Hematopoietic multipotent progenitor cell treated with erythropoietin and hydrocortisone succinate and interleukin-3 and kit ligand, for 4 days (in vitro differentiated cells): ENCODE data around the gene MAP3K7.
"Not testable (repeated sequence)": the region's sequence is repeated elsewhere in the genome, so short reads cannot be mapped to it uniquely, and the experiment has no call there.

Experiments used
- DNase-seq: peaks from one replicate; pipeline ENCODE4 v3.0.0-alpha.2; 2015

The MAP3K7 gene

GRCh38 chr6:90575267-90575666 lies 11.6 kb downstream of the MAP3K7 start:
- DNase-seq: no peak

DNA sequence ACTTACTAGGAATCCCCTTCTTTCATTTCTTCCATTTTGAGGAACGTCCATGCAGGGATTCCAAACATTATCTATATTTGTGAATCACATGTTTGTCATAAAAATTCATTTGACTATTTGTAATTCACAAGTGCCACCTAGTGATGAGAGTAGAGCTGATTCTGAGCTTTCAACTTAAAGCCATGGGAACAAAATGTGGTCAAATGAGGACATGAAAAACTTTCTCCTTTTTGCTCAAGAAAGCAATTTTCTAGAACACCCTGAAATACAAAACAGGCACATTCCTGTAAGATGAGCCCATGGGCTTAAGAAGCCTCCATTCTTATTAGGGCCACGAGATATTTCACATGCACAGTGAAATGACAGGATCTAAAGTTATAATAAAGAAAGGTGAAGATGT lies 12.3 kb downstream of the MAP3K7 start:
- peak; percentile 49 for DNase-seq

- DNase-seq: peak; percentile 34
These were observed 13.2 kb downstream of the MAP3K7 start for GRCh38 chr6:90573624-90574023.

- no peak for DNase-seq
These were observed 14.0 kb downstream of the MAP3K7 start for GRCh38 chr6:90572856-90573255.

DNA sequence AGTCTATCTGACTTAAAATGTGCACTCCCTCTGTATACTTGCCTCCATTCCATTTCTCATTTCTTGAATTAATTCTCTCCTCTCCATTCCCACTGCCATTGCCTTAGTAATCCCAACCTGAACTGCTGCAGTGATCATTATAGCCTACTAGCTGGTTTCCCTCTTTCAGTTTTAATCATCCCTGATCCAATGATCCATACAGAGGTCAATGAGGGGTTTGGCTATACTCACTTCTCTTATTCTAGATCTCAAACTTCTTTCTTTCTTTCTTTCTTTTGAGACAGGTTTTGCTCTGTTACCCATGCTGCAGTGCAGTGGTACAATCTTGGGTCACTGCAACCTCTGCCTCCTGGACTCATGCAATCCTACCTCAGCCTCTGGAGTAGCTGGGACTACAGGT lies 17.6 kb downstream of the MAP3K7 start:
- no peak for DNase-seq

GRCh38 chr6:90567682-90568081 lies 19.2 kb downstream of the MAP3K7 start:
- not testable (repeated sequence) for DNase-seq

DNA sequence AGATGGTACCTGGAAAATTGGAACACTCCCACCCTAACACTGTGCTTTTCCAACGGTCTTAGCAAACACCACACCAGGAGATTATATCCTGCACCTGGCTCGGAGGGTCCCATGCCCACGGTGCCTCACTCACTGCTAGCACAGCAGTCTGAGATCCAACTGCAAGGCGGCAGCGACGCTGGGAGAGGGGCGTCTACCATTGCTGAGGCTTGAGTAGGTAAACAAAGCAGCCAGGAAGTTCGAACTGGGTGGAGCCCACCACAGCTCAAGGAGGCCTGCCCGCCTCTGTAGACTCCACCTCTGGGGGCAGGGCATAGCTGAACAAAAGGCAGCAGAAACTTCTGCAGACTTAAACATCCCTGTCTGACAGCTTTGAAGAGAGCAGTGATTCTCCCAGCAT lies 24.5 kb downstream of the MAP3K7 start:
- DNase-seq: not testable (repeated sequence)

GRCh38 chr6:90559931-90560330 lies 26.9 kb downstream of the MAP3K7 start:
- peak; percentile 28 for DNase-seq

DNA sequence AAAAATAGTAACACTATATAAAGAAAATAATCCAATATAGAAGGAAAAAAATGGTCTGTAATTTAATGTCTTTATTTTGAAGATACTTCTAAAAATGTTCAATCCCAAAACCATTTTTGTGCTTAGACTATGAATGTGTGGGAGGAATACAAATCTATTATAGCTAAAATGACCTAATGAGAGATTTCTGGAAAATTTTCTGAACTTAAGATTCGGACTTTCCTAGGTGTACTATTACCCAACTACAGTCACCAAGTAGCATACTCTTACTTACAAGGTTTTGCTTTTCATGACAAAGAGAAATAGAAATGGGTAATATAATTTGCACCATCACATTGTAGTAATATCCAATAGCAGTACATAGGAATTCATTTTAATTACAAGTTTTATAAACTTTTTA lies 29.9 kb downstream of the MAP3K7 start:
- DNase-seq: no peak

DNA sequence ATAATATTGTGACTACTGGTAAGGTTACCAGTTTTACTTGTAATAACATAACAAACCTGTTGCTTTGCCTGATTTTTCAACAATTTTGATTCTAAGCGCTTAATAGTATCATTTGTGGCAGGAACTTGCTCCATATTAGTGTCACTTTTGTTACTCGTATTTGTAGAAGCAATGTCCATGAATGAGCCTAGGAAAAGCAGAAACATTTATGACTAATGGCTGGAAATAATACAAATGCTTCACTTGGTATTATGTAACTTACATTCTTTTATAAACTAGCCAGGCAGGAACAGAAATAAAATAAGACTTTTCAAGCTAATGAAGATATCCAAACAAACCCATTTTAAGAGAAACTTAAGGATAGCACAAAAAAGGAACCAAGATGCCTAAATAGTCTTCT lies 38.9 kb downstream of the MAP3K7 start:
- DNase-seq: no peak

GRCh38 chr6:90547079-90547478 lies 39.8 kb downstream of the MAP3K7 start:
- no peak for DNase-seq

- no peak for DNase-seq
These were observed 41.4 kb downstream of the MAP3K7 start for GRCh38 chr6:90545448-90545847.

DNA sequence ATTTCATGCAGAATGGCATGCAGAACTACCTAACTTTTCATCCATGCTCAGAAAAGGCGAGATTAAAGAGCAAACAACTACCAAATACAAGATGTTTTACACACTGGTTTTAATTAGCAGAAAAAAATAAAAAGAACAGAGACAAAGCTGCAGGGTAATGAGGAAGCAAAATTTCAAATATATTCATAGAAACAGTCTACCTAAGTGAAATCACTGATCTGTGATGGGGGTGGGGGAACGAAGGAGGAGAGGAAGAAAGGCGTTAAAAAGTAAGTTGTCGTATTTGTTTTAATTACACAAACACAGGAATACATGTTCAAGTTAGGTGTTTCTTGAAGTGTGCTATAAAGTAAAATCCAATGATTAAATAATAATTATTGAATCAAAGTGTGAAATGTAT lies 42.1 kb downstream of the MAP3K7 start:
- DNase-seq: no peak

DNA sequence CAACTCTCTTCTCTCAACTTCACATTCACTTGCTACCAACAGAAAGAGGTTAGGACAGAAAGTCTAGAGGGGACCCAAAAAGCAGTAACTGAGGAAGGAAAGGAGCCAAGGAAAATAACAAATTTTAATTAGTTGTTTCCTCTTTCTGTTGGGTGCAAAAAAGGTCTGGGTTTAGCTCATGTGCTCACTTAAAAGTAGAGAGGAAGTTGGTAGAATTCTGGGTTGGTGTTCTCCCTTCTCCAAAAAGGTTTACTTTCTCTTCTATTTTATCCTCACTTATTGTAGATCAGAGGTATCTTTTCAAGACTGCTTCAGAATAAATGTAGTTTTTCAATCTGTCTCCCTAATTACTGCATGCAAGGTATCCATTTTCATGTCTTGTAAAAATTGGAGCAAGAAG lies 42.8 kb downstream of the MAP3K7 start:
- peak; percentile 11 for DNase-seq

GRCh38 chr6:90541221-90541620 lies 45.7 kb downstream of the MAP3K7 start:
- DNase-seq: no peak

- peak; percentile 4 for DNase-seq
These were observed 48.4 kb downstream of the MAP3K7 start for GRCh38 chr6:90538278-90539046.

- peak; percentile 73 for DNase-seq
These were observed 49.1 kb downstream of the MAP3K7 start for GRCh38 chr6:90537723-90538258.

- DNase-seq: peak; percentile 9
These were observed 49.8 kb downstream of the MAP3K7 start for GRCh38 chr6:90537027-90537426.

DNA sequence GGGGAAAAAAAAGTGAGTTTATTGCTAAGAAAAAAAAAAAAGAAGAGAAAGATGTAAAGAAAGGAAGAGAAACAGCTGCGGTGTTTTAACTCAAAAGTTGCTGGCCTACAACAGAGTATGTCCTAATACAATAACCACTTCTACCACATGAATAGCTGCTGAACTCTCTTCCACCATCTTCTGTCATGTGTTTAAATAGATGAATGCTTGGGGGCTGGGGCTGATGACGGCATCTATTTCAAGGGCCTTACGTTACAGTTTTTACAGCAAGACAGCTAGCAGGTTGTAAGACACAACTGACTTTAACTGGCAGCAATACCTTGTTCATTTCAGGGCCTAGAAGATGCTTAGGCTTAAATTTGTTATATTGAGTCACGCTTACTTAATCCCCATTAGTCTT lies 50.4 kb downstream of the MAP3K7 start:
- DNase-seq: no peak

DNA sequence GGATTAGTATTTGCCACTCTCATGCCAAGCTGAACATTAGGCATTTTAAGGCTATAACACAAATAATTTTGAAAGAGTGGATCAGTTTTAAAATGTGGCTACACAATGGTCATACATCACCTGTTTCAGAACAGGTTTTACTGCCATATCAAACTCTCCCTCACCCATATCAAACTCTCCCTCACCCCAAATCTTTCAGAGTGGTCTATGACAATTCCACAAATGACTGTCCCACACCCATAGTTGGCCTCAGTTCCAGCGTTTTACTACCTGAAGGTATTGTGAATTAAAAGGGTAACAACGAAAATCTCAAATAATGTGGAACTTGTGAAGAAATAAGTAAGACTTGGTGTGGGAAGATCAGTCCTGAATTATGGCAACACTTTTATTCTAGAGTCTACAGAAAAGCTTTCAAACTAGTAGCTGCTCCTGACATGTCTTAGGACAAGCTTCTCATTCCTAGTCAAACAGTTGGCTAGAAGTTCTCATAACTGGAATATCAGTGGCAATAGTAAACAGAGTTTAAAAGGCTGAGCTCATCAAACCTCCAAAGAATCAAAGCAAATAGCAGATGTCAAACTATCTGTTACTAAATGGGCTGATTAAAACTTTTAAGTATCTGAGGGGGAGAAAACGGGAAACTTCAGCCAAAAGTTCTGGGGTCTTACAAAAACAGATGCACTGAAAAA lies 52.4 kb downstream of the MAP3K7 start:
- DNase-seq: no peak

DNA sequence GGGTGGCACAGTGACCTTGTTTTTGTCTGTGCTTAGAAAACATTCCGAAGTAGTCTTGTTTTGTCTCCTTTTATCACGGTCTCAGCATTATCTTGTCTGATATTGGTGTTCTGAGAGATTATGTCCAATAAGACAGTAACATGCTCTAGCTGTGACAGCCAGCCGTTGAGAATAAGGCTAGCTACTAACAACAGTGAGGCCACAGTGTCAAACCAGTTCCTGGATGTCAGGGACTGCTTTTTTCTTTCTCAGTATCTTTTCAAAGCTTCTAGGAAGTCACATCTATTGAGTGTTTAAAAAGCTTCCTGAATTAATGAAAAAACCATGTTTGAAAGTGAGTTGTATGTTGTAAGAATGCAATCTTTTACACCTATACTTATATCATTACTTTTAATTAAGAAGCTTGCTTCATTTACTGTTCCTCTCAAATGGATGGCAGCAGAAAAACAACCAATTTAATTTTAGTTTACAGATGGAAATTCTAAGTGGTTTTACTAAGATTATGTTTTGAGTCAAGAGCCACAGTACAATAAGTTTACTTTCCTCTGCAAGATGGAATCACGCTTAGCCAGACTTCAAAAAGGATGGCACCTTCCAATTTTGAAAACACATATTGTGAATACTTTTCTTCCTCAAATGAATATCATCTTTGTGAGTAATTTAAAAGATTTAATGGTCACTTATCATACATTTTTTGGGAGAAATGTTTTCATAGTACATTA lies 53.1 kb downstream of the MAP3K7 start:
- DNase-seq: no peak

DNA sequence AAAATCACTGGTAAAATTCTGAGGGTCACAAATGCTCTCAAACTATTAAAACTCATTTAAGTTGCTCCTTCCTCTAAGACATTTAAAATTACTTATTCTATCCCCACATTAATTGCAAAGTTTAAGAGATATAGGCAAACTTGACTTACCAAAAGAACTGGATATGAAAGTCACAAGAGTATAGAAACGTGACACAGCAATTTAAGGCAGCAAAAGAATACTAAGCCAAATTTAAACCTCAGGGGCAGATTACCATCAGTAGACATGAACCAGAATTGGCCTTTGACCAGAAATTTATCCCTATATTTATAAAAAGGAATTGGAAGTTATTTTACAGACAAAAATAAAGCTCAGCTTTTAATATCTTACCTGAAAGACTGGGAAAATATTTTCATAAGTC lies 56.0 kb downstream of the MAP3K7 start:
- peak; percentile 62 for DNase-seq

- no peak for DNase-seq
These were observed 61.5 kb downstream of the MAP3K7 start for GRCh38 chr6:90525421-90525820.
